ENCODE measurements around the gene PTPN5.

DNA sequence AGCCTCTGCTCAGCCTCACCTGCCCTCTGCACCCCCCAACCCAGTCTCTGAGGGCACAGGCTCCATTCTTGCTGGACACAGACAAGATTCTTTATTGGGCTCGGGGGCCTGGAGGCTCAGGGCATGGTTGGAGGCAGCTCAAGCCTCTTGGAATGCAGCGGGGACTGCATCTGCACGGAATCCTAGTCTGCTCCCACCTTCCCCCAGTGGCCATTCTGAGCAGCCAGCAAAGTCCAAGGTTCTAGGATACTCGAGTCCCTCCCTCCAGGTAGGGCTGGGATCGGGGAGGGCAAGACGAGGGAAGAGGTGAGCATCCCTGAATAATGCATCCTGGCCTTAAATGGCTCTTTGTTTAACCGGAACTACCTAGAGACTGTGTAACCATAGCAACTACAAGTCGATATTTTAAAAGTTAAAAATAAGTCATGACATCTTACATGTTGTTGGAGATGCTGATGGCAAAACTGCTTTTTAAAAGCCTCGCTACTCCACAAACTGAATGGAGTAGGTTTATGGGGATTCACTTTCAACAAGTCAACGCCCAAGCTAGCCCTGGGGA, 54.9 kb downstream of the PTPN5 start:
- TF ChIP-seq, protein P1, sequence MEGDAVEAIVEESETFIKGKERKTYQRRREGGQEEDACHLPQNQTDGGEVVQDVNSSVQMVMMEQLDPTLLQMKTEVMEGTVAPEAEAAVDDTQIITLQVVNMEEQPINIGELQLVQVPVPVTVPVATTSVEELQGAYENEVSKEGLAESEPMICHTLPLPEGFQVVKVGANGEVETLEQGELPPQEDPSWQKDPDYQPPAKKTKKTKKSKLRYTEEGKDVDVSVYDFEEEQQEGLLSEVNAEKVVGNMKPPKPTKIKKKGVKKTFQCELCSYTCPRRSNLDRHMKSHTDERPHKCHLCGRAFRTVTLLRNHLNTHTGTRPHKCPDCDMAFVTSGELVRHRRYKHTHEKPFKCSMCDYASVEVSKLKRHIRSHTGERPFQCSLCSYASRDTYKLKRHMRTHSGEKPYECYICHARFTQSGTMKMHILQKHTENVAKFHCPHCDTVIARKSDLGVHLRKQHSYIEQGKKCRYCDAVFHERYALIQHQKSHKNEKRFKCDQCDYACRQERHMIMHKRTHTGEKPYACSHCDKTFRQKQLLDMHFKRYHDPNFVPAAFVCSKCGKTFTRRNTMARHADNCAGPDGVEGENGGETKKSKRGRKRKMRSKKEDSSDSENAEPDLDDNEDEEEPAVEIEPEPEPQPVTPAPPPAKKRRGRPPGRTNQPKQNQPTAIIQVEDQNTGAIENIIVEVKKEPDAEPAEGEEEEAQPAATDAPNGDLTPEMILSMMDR (IDR thresholded peaks at IDR 0.05) = no peak
- no peak for TF ChIP-seq EP300 (IDR thresholded peaks at IDR 0.05)

Data from ovary (tissue), 3 donors.